Measurements from ENCODE around the gene RNASE1.

Gene RNASE1

DNA sequence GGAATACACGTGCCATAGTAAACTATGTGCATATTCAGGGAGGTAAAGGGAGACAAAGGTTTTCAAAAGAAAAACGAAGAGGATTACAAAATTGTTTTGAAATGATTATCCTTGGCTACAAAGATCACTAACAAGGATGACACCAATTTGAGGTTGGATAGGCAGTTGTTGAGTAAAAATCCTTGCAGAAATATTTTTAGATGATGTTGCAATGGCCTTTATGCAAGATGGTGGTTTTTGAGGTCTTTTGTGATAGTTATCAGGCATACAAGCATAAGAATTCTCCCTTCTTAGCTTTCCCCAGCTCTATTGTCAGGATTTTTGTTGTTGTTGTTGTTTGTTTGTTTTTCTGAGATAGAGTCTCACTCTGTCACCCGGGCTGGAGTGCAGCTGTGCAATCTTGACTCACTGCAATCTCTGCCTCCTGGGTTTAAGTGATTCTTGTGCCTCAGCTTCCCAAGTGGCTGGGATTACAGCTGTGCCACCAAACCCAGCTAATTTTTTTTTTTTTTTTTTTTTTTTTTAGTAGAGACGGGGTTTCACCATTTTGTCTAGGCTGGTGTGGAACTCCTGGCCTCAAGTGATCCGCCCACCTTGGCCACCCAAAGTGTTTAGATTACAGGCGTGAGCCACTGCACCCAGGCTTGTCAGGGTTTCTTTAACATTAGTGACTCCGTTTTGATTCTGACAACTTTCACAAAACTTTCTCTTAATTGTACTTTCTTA is 7.8 kb downstream of the RNASE1 start:
- no peak overlapping the region for H3K27ac Mint-ChIP-seq
- ATAC-seq = no peak

DNA sequence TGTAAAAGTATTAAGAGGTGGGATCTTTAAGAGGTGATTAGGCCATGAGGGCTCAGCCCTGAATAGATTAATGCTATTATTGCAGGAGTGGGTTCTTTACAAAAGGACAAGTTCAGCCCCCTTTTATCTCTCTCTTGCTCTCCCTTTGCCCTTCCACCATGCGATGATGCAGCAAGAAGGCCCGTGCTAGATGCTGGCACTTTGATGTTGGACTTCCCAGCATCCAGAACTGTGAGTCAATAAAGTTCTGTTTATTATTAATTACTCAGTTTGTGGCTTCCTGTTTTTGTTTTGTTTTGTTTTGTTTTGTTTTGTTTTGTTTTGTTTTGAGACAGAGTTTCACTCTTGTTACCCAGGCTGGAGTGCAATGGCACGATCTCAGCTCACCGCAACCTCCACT is 10.1 kb downstream of the RNASE1 start:
- no peak overlapping the region for H3K27ac Mint-ChIP-seq

More for the DNA sequence above, 7.8 kb downstream of the RNASE1 start:
- Mint-ChIP-seq H3K4me3 (no peak overlapping the region), H3K36me3 (no peaks in the 10 kb centered on the region), H3K4me1 (no peaks in the 10 kb centered on the region), H3K9me3 (no peaks in the 10 kb centered on the region)
- no peak for DNase-seq (ENCODE audit: low spot score in 2 of 2)

GRCh38 chr14:20791597-20791996 is 11.0 kb downstream of the RNASE1 start:
- ATAC-seq = no peak
- H3K36me3 Mint-ChIP-seq = no peaks in the 10 kb centered on the region
- no peaks in the 10 kb centered on the region for H3K4me1 Mint-ChIP-seq
- no peak overlapping the region for H3K27ac Mint-ChIP-seq
- H3K4me3 Mint-ChIP-seq = no peak overlapping the region
- no peaks in the 10 kb centered on the region for H3K9me3 Mint-ChIP-seq
- DNase-seq (ENCODE audit: low spot score in 2 of 2) = no peak

More for the DNA sequence above, 10.1 kb downstream of the RNASE1 start:
- H3K36me3 Mint-ChIP-seq = no peaks in the 10 kb centered on the region
- H3K9me3 Mint-ChIP-seq = no peaks in the 10 kb centered on the region
- no peak for ATAC-seq
- DNase-seq (ENCODE audit: low spot score in 2 of 2) = no peak
- H3K4me1 Mint-ChIP-seq = no peaks in the 10 kb centered on the region
- H3K4me3 Mint-ChIP-seq = no peak overlapping the region

DNA sequence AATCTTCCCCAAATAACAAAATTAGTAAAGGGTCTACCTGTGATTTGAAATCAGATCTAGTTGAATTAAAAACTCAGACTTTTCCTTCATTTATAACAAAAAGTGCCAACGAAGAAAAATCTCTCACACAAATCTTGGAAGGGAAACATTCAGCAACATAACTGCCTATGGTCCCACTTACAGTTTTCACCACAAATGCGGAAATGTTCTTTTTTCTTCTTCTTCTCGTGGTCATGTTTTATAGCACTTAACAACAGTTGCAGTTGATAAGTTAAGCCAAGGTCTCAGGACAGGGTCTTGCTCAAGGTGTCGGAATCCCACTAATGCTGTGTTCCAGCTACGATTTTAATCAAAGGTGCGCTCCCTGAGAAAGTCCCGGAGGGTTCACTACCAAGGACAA is 11.5 kb downstream of the RNASE1 start:
- H3K4me1 Mint-ChIP-seq = no peaks in the 10 kb centered on the region
- DNase-seq (ENCODE audit: low spot score in 2 of 2) (no peak), ATAC-seq (no peak)
- H3K36me3 Mint-ChIP-seq = no peaks in the 10 kb centered on the region
- no peak overlapping the region for H3K27ac Mint-ChIP-seq
- H3K4me3 Mint-ChIP-seq = no peak overlapping the region
- no peaks in the 10 kb centered on the region for H3K9me3 Mint-ChIP-seq

- H3K4me3 Mint-ChIP-seq = no peak overlapping the region
- no peaks in the 10 kb centered on the region for H3K36me3 Mint-ChIP-seq
- no peaks in the 10 kb centered on the region for H3K9me3 Mint-ChIP-seq
- DNase-seq (ENCODE audit: low spot score in 2 of 2) = no peak
- no peaks in the 10 kb centered on the region for H3K4me1 Mint-ChIP-seq
- no peak for ATAC-seq
- no peak overlapping the region for H3K27ac Mint-ChIP-seq
Measured at GRCh38 chr14:20790464-20791116, 12.1 kb downstream of the RNASE1 start.

DNA sequence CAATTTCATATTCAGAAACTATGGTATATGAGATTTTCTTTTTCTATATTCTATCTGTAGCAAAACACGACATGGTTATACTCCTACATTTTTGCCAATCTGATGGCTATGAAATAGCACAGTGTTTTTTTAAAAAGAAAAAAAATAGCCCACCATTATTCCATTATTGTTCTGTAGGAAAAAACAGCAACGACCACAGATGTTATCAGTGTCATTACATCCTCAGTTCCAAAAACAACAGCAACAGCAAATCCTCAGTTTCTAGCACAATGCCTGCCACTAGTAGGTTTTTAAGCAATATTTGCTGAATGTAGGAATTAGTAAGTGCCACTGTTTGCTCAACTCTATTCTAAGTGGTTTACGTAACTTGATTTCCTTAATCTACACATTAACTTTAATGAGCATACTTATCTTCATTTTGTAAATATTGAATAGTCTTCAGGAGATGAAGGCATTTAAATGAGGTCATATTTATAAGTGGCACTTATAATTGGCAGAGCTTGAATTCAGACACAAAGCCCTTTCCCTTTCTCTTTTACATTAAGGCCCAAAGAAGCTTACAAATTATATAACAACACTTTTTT is 13.3 kb downstream of the RNASE1 start:
- Mint-ChIP-seq H3K27ac (no peak overlapping the region), H3K4me3 (no peak overlapping the region), H3K4me1 (no peaks in the 10 kb centered on the region), H3K36me3 (no peaks in the 10 kb centered on the region), H3K9me3 (no peaks in the 10 kb centered on the region)
- ATAC-seq = no peak
- no peak for DNase-seq (ENCODE audit: low spot score in 2 of 2)

DNA sequence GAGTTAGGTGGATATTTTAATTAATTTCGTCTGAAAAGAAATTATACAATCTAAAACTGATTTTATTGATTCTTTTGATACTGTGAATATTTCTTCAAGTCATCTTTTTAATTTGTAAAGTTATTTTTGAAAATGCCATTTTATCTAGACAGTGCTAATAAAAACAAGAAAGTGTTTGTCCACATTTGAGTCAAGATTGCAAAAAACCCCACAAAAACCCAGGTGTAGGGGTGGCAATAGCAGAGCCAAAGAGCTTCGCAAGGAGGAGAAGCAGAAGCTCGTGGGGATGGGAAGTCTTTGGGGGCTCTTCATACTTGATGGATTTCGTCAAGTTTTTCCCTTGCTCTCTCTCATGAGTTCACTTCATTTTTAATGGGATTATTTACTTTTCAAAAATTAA is 15.6 kb downstream of the RNASE1 start:
- Mint-ChIP-seq H3K9me3 (no peaks in the 10 kb centered on the region), H3K36me3 (no peaks in the 10 kb centered on the region), H3K4me1 (peaks cover 8% of the 10 kb centered on the region), H3K4me3 (no peak overlapping the region), H3K27ac (no peak overlapping the region)
- DNase-seq (ENCODE audit: low spot score in 2 of 2) (no peak), ATAC-seq (no peak)

GRCh38 chr14:20782280-20782890 is 20.3 kb downstream of the RNASE1 start:
- ATAC-seq (peak; percentile 85), DNase-seq (ENCODE audit: low spot score in 2 of 2) (no peak)
- H3K36me3 Mint-ChIP-seq = no peaks in the 10 kb centered on the region
- no peaks in the 10 kb centered on the region for H3K9me3 Mint-ChIP-seq
- H3K27ac Mint-ChIP-seq = peak overlapping the region; percentile 90
- H3K4me1 Mint-ChIP-seq = peaks cover 22% of the 10 kb centered on the region
- H3K4me3 Mint-ChIP-seq = peak overlapping the region; percentile 62

GRCh38 chr14:20781803-20782202 is 20.8 kb downstream of the RNASE1 start:
- H3K36me3 Mint-ChIP-seq = no peaks in the 10 kb centered on the region
- DNase-seq (ENCODE audit: low spot score in 2 of 2) (peak in 1 of 2 donors; percentile 55), ATAC-seq (peak; percentile 66)
- peak overlapping the region; percentile 90 for H3K27ac Mint-ChIP-seq
- H3K4me3 Mint-ChIP-seq = peak overlapping the region; percentile 62
- peaks cover 22% of the 10 kb centered on the region for H3K4me1 Mint-ChIP-seq
- H3K9me3 Mint-ChIP-seq = no peaks in the 10 kb centered on the region

- ATAC-seq (no peak), DNase-seq (ENCODE audit: low spot score in 2 of 2) (no peak)
- peaks cover 3% of the 10 kb centered on the region for H3K4me1 Mint-ChIP-seq
- no peak overlapping the region for H3K27ac Mint-ChIP-seq
- H3K36me3 Mint-ChIP-seq = no peaks in the 10 kb centered on the region
- H3K9me3 Mint-ChIP-seq = no peaks in the 10 kb centered on the region
- no peak overlapping the region for H3K4me3 Mint-ChIP-seq
Measured at GRCh38 chr14:20775901-20776300, 26.7 kb downstream of the RNASE1 start.

DNA sequence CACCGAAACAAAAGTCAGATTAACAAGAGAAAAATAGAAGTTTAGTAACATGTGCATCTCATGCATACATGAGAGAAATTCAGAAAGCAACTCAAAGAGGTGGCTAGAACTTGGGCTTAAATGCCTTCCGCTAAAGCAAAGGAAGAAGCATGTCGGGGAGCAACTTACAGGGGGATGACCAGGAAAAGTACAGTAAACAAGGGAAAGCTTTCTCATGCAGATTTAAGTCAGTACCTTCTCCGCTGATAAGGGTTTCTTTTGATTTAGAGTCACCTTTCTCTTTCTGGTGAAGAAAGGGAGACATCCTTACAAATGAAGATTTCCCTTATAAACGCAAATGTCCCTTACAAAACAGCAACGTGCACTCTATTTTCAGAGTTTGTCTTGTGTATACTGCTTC is 27.6 kb downstream of the RNASE1 start:
- no peaks in the 10 kb centered on the region for H3K36me3 Mint-ChIP-seq
- no peaks in the 10 kb centered on the region for H3K4me1 Mint-ChIP-seq
- H3K9me3 Mint-ChIP-seq = no peaks in the 10 kb centered on the region
- no peak overlapping the region for H3K4me3 Mint-ChIP-seq
- ATAC-seq = no peak
- no peak for DNase-seq (ENCODE audit: low spot score in 2 of 2)
- no peak overlapping the region for H3K27ac Mint-ChIP-seq

DNA sequence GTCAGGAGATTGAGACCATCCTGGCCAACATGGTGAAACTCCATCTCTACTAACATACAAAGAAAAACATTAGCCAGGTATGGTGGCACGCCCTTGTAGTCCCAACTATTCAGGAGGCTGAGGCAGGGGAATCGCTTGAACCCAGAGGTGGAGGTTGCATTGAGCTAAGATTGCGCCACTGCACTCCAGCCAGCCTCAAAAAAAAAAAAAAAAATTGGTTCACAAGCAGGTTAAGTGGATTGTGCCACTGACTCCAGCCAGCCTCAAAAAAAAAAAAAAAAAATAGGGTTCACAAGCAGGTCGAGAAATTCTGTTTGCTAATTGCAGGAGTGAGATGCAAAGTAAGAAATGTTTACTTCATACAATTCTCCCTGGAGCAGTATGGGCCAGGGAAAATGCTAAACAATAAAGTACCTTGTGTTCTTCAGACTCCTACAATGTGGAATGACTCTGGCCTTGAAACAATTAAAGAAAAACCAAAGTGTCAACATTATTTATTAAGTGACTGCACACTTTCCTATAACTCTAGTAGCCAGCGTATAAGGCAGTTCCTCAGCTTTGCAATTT is 28.3 kb downstream of the RNASE1 start:
- H3K4me1 Mint-ChIP-seq = no peaks in the 10 kb centered on the region

DNA sequence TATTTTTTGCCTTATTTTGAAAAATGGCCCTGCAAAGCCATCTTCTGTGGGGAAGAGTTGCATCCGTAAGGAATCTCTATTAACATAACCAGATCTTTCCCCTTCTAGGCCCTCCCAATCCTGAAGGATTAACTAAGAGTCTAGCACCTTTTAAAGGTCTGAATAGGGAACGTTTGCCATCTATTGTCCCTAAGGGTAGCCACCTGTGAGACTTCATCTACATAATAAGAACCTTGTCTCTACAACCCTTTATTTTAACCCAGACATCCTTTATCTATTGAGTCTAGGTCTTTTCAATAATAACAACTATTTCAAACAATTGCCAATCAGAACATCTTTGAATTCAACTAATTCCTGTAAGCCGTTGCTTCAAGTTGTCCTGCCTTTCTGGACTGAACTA is 30.0 kb downstream of the RNASE1 start:
- DNase-seq (ENCODE audit: low spot score in 2 of 2) = no peak
- no peak overlapping the region for H3K27ac Mint-ChIP-seq
- H3K9me3 Mint-ChIP-seq = no peaks in the 10 kb centered on the region
- H3K4me3 Mint-ChIP-seq = no peak overlapping the region
- no peak for ATAC-seq
- H3K4me1 Mint-ChIP-seq = no peaks in the 10 kb centered on the region
- no peaks in the 10 kb centered on the region for H3K36me3 Mint-ChIP-seq

More for the DNA sequence above, 28.3 kb downstream of the RNASE1 start:
- no peaks in the 10 kb centered on the region for H3K36me3 Mint-ChIP-seq
- H3K4me3 Mint-ChIP-seq = no peak overlapping the region
- no peaks in the 10 kb centered on the region for H3K9me3 Mint-ChIP-seq
- no peak overlapping the region for H3K27ac Mint-ChIP-seq
- DNase-seq (ENCODE audit: low spot score in 2 of 2) (no peak), ATAC-seq (no peak)

- no peaks in the 10 kb centered on the region for H3K36me3 Mint-ChIP-seq
- no peak for DNase-seq (ENCODE audit: low spot score in 2 of 2)
- H3K4me3 Mint-ChIP-seq = no peak overlapping the region
- no peaks in the 10 kb centered on the region for H3K4me1 Mint-ChIP-seq
- no peak for ATAC-seq
- no peak overlapping the region for H3K27ac Mint-ChIP-seq
- H3K9me3 Mint-ChIP-seq = no peaks in the 10 kb centered on the region
Measured at GRCh38 chr14:20769421-20769820, 33.2 kb downstream of the RNASE1 start.

DNA sequence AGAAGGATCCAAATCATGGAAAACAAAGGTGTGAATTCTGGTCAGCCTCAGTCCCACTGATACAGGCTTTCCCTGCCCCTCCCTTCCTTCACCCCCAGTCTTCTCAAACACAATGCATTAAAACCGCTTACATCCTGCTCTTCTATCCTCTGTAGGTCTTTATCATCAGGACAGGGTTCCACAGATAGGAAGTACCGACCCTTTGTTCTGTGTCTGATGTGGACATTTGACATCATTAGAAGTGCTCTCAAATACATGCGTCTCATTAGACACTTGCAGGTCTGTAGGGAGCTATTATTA is 34.1 kb downstream of the RNASE1 start:
- Mint-ChIP-seq H3K9me3 (no peaks in the 10 kb centered on the region), H3K4me3 (no peak overlapping the region), H3K36me3 (no peaks in the 10 kb centered on the region), H3K4me1 (no peaks in the 10 kb centered on the region), H3K27ac (no peak overlapping the region)
- ATAC-seq (no peak), DNase-seq (ENCODE audit: low spot score in 2 of 2) (no peak)

All from stimulated activated effector memory CD8-positive, alpha-beta T cell treated with anti-CD3 and anti-CD28 coated beads, Interleukin-12 subunit alpha, Interleukin-12 subunit beta, amount 100 ng/mL, for 72 hours (primary cell).